CD4-positive, alpha-beta T cell (primary cell): Measurements from ENCODE around the gene MAP3K8. TPM values are rescaled to one million over a fixed set of nuclear protein-coding genes. Genes with fewer than 3 reads are reported as not detected.

Experiments
- ATAC-seq: fragments of 200-7000 bp; cut with Tn5 transposase; one replicate; pipeline ENCODE4 v1.10.0; 2022; ENCODE audit warnings: mild to moderate bottlenecking; ENCODE audit not compliant: poor library complexity
- CTCF ChIA-PET: fragments of 350-600 bp; sonication (Branson Sonifier 250); formaldehyde crosslinking; loops from one replicate; lab custom pipeline; 2021; ENCODE audit warnings: antibody characterized with exemption, inconsistent platforms; lab: Charles Lee
- POLR2A ChIA-PET: fragments of 350-600 bp; sonication (Branson Sonifier 250); formaldehyde crosslinking; loops from one replicate; lab custom pipeline; 2021; ENCODE audit warnings: antibody characterized with exemption, inconsistent platforms; lab: Charles Lee
- DNase-seq, 14 experiments: peaks; one replicate each; pipeline ENCODE4 v3.0.0-alpha.2; 2013 to 2020; ENCODE audit warnings: mixed read lengths in 2 of 14
- H3K27ac ChIP-seq, 2 donors: one replicate each; pipeline versions ENCODE4 v1.5.1 to v1.7.0; 2013; ENCODE audit warnings: low read length in 2 of 2, low read depth in 1 of 2, mild to moderate bottlenecking in 1 of 2
- H3K27me3 ChIP-seq, 2 experiments: 1 replicate in 1 of 2; 2 replicates in 1 of 2; pipeline versions ENCODE4 v1.6.1 to v1.7.0; 2013; ENCODE audit warnings: low read length in 2 of 2, control low read depth in 1 of 2, mild to moderate bottlenecking in 1 of 2, moderate library complexity in 1 of 2; ENCODE audit not compliant: insufficient read depth in 2 of 2, control insufficient read depth in 1 of 2
- H3K36me3 ChIP-seq: one replicate; pipeline ENCODE4 v1.6.1; 2013; ENCODE audit warnings: low read length, control low read depth; ENCODE audit not compliant: insufficient read depth
- H3K4me1 ChIP-seq: one replicate; pipeline ENCODE4 v1.6.1; 2013; ENCODE audit warnings: low read length, control low read depth; ENCODE audit not compliant: insufficient read depth
- H3K4me3 ChIP-seq: one replicate; pipeline ENCODE4 v1.5.1; 2013; ENCODE audit warnings: mild to moderate bottlenecking, low read length, moderate library complexity
- H3K9me3 ChIP-seq, 2 experiments: 1 replicate in 1 of 2; 2 replicates in 1 of 2; pipeline versions ENCODE4 v1.6.1 to v1.7.0; 2013; ENCODE audit warnings: low read length in 2 of 2, mild to moderate bottlenecking in 2 of 2, control low read depth in 1 of 2, moderate library complexity in 1 of 2; ENCODE audit not compliant: control insufficient read depth in 1 of 2, insufficient read depth in 1 of 2
- H3K27ac Mint-ChIP-seq: one replicate; pipeline ENCODE4 v1.8.0; 2020; ENCODE audit warnings: mixed read lengths
- H3K27me3 Mint-ChIP-seq: one replicate; pipeline ENCODE4 v1.8.0; 2021; ENCODE audit warnings: mixed read lengths
- H3K36me3 Mint-ChIP-seq: one replicate; pipeline ENCODE4 v1.8.0; 2021; ENCODE audit warnings: low read depth, mixed read lengths
- H3K4me1 Mint-ChIP-seq: one replicate; pipeline ENCODE4 v1.8.0; 2021; ENCODE audit warnings: low read depth, mixed read lengths
- H3K4me3 Mint-ChIP-seq: one replicate; pipeline ENCODE4 v1.8.0; 2020; ENCODE audit warnings: mild to moderate bottlenecking, mixed read lengths
- H3K9me3 Mint-ChIP-seq: one replicate; pipeline ENCODE4 v1.8.0; 2020; ENCODE audit warnings: mixed read lengths
- CTCF ChIP-seq: fragments of 200-600 bp; IDR thresholded peaks from one replicate; pipeline ENCODE4 v1.8.0; 2022; ENCODE audit warnings: antibody characterized with exemption, mild to moderate bottlenecking
- intact Hi-C, 2 experiments: fragments of 100-400 bp; cut with DNase I in 1 of 2; cut with micrococcal nuclease in 1 of 2; formaldehyde crosslinking; loops; one replicate each; pipeline versions ENCODE4 v1.15.1 to v1.9.0; 2023 to 2025; cut with DNase I, micrococcal nuclease
- total RNA-seq, 174 experiments: library from RNA in 2 of 174; stranded (reverse) in 2 of 174; gene quantifications; one replicate each; pipeline ENCODE4 v1.2.3 and lab custom pipeline; 2021 to 2026

MAP3K8 gene
- total RNA-seq, 2 experiments from 2014 or later = 27.3 to 28.9 TPM

DNA sequence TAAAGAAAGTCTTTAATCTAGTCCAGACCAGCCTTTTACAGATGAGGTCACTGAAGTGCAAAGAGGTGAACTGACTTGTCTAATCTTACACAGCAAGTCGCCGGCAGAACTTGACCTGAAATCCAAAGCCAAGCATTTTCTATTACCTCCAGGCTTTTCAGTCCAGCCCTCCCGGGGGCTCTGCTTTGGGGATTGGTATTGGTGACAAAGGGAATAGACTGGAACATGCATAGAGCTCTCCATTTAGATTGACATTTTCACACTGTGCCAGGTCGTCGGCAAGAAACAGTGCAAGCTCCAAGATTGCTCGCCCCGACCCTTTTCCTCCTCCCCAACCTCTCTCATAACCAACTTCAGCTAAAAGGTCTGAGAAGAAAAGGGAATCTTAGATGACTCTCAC is 42.7 kb upstream of the MAP3K8 start:
- intact Hi-C loops = no loop called here
- H3K36me3 Mint-ChIP-seq = no peaks in the 10 kb centered on the region
- no peak for ATAC-seq

GRCh38 chr10:30392564-30392990 is 41.4 kb upstream of the MAP3K8 start:
- intact Hi-C loops = loop anchor here (1.0 to 2.0 kb wide), 4 partner anchors 20 to 199 kb away; no protein-coding TSS in a partner anchor
- H3K9me3 ChIP-seq = no peaks in the 10 kb centered on the region
- Mint-ChIP-seq H3K27ac (no peak overlapping the region), H3K27me3 (peaks cover 12% of the 10 kb centered on the region), H3K9me3 (no peaks in the 10 kb centered on the region), H3K4me1 (peaks cover 3% of the 10 kb centered on the region), H3K36me3 (no peaks in the 10 kb centered on the region), H3K4me3 (no peak overlapping the region)
- no peaks in the 10 kb centered on the region for H3K36me3 ChIP-seq
- peak; percentile 88 for TF ChIP-seq CTCF
- peaks cover 0 to 2% of the 10 kb centered on the region in 2 experiments for H3K27me3 ChIP-seq
- ATAC-seq = peak; percentile 100
- DNase-seq = peak; percentile 59 to 86 (median 69)
- H3K27ac ChIP-seq = no peak overlapping the region
- ChIA-PET CTCF (interaction anchor here (0.7 to 1.5 kb wide), 7 partner anchors 10 to 199 kb away, joined by 3 to 16 read pairs (median 3); no protein-coding TSS in a partner anchor), POLR2A (interaction anchor here (1.3 to 1.6 kb wide), 3 partner anchors 41 to 198 kb away, joined by 4 to 10 read pairs (median 6); partner anchors contain the start of gene MAP3K8)
- H3K4me3 ChIP-seq = no peak overlapping the region
- H3K4me1 ChIP-seq = peaks cover 7% of the 10 kb centered on the region

More for the DNA sequence above, 42.7 kb upstream of the MAP3K8 start:
- TF ChIP-seq CTCF = no peak
- Mint-ChIP-seq H3K9me3 (no peaks in the 10 kb centered on the region), H3K27ac (no peak overlapping the region), H3K4me1 (peaks cover 3% of the 10 kb centered on the region), H3K4me3 (no peak overlapping the region), H3K27me3 (peaks cover 24% of the 10 kb centered on the region)
- DNase-seq = no peak
- Histone ChIP-seq H3K4me3 (no peak overlapping the region), H3K4me1 (peaks cover 6% of the 10 kb centered on the region), H3K27me3 (peaks cover 0 to 2% of the 10 kb centered on the region in 2 experiments), H3K9me3 (no peaks in the 10 kb centered on the region), H3K27ac (no peak overlapping the region), H3K36me3 (no peaks in the 10 kb centered on the region)
- CTCF ChIA-PET = no interaction called here
- POLR2A ChIA-PET = no interaction called here

DNA sequence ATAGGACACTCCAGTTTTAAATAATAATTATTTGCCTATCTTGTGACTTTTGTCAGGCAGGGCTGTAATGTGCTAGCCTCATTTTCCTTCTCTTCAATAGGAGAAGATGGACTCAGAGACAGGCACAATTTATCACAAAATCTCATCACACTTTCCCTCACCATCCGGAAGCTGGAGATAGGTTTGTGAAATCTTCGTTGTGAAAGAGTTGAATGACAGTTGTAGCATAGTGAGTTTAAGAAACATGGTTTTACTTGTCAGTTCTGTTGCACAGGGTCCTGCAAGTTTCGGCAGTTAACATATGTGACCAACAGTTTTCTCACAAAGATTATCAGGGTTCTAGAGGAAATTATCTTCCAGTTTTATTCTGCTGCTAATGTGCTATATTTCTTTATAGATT is 37.7 kb upstream of the MAP3K8 start:
- peaks cover 17% of the 10 kb centered on the region for H3K4me1 Mint-ChIP-seq
- peaks cover 23% of the 10 kb centered on the region for H3K4me1 ChIP-seq
- H3K36me3 ChIP-seq = no peaks in the 10 kb centered on the region
- H3K27me3 ChIP-seq = peaks cover 0 to 2% of the 10 kb centered on the region in 2 experiments
- H3K4me3 ChIP-seq = no peak overlapping the region
- H3K36me3 Mint-ChIP-seq = no peaks in the 10 kb centered on the region
- no peak for DNase-seq
- ChIA-PET CTCF (interaction anchor here (0.7 to 2.5 kb wide), 2 partner anchors 20 to 195 kb away, joined by 3 to 11 read pairs; no protein-coding TSS in a partner anchor), POLR2A (no interaction called here)
- no peak overlapping the region for H3K4me3 Mint-ChIP-seq
- no peaks in the 10 kb centered on the region for H3K9me3 Mint-ChIP-seq
- H3K27me3 Mint-ChIP-seq = peaks cover 10% of the 10 kb centered on the region
- H3K27ac ChIP-seq = no peak overlapping the region
- no peak overlapping the region for H3K27ac Mint-ChIP-seq
- TF ChIP-seq CTCF = no peak
- no peaks in the 10 kb centered on the region for H3K9me3 ChIP-seq
- intact Hi-C loops = no loop called here
- ATAC-seq = no peak
